ENCODE data around the gene HYPK.
A peak's percentile ranks its signal among the peaks of the same experiment; 100 is the strongest.

DNA sequence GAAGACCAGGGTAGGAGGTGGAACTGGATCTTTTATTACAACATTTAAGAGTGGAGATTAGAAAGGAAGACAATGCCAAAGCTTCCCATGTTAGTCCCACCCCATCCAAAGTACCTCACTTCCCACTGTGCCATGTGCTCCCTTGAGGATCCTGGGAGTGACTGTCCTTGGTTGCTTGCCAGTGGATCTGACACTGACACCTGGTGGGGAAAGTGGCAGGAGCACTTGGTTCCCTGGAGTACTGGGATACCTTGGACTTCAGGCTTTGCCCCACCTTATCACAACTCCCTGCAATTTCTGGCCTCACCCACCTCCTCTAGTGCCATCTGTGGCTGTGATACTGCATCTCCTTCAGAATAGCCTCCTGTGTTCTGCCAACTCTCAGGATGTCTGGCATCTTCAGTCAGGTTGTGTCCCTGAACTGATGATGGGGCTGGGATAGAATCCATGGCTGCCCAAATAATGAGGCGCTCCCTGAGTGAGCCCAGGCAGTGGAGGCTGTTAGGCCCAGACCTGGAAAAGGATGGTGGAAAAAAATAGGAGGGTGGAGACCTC is 24.9 kb upstream of the HYPK start:
- TF ChIP-seq, protein P1, sequence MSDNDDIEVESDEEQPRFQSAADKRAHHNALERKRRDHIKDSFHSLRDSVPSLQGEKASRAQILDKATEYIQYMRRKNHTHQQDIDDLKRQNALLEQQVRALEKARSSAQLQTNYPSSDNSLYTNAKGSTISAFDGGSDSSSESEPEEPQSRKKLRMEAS (IDR thresholded peaks at IDR 0.05), result peak; percentile 85
- peak in 1 of 2 experiments; percentile 54; a peak in 1 of 3 replicates for TF ChIP-seq POLR2A (IDR thresholded peaks at IDR 0.05; ENCODE audit: control extremely low read depth in 1 of 2, low read depth in 2 of 2, low read length in 2 of 2)
- TF ChIP-seq, protein P2, sequence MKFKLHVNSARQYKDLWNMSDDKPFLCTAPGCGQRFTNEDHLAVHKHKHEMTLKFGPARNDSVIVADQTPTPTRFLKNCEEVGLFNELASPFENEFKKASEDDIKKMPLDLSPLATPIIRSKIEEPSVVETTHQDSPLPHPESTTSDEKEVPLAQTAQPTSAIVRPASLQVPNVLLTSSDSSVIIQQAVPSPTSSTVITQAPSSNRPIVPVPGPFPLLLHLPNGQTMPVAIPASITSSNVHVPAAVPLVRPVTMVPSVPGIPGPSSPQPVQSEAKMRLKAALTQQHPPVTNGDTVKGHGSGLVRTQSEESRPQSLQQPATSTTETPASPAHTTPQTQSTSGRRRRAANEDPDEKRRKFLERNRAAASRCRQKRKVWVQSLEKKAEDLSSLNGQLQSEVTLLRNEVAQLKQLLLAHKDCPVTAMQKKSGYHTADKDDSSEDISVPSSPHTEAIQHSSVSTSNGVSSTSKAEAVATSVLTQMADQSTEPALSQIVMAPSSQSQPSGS (IDR thresholded peaks at IDR 0.05; ENCODE audit: low read length), result no peak
- TF ChIP-seq, protein P3, sequence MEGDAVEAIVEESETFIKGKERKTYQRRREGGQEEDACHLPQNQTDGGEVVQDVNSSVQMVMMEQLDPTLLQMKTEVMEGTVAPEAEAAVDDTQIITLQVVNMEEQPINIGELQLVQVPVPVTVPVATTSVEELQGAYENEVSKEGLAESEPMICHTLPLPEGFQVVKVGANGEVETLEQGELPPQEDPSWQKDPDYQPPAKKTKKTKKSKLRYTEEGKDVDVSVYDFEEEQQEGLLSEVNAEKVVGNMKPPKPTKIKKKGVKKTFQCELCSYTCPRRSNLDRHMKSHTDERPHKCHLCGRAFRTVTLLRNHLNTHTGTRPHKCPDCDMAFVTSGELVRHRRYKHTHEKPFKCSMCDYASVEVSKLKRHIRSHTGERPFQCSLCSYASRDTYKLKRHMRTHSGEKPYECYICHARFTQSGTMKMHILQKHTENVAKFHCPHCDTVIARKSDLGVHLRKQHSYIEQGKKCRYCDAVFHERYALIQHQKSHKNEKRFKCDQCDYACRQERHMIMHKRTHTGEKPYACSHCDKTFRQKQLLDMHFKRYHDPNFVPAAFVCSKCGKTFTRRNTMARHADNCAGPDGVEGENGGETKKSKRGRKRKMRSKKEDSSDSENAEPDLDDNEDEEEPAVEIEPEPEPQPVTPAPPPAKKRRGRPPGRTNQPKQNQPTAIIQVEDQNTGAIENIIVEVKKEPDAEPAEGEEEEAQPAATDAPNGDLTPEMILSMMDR (IDR thresholded peaks at IDR 0.05; ENCODE audit: control extremely low read depth in 1 of 3, insufficient read depth in 1 of 3, low read depth in 1 of 3, low read length in 3 of 3), result peak; percentile 42 to 70 (median 68); a peak in 3 of 4 replicates
- TF ChIP-seq EP300 (IDR thresholded peaks at IDR 0.05; ENCODE audit: borderline replicate concordance in 1 of 2, low read depth in 2 of 2, low read length in 2 of 2), result no peak
- TF ChIP-seq TAF1 (IDR thresholded peaks at IDR 0.05; ENCODE audit: low read depth, low read length), result no peak
- peak in 1 of 2 experiments; percentile 40; a peak in 1 of 4 replicates for TF ChIP-seq HDAC2 (IDR thresholded peaks at IDR 0.05; ENCODE audit: borderline replicate concordance in 1 of 2, low read depth in 2 of 2, low read length in 2 of 2)
- no peak for TF ChIP-seq JUND (IDR thresholded peaks at IDR 0.05; ENCODE audit: low read length)
